Activated naive CD4-positive, alpha-beta T cell treated with anti-CD3 and anti-CD28 coated beads, Interleukin-2, amount 10 ng/mL, durations not matched to agents 7 days and 5 days (primary cell): ENCODE data around the gene KCNE4.

ENCODE experiments used
- CTCF ChIA-PET: fragments of 350-600 bp; sonication (Branson Sonifier 250); formaldehyde crosslinking; loops from one replicate; lab custom pipeline; 2021; ENCODE audit warnings: antibody characterized with exemption; lab: Charles Lee
- DNase-seq: peaks from one replicate; pipeline ENCODE4 v3.0.0-alpha.2; 2020
- H3K27ac Mint-ChIP-seq: one replicate; pipeline ENCODE4 v1.8.0; 2021; ENCODE audit warnings: mild to moderate bottlenecking, moderate library complexity, mixed read lengths
- H3K27me3 Mint-ChIP-seq: one replicate; pipeline ENCODE4 v1.8.0; 2021; ENCODE audit warnings: mild to moderate bottlenecking, mixed read lengths
- H3K36me3 Mint-ChIP-seq: one replicate; pipeline ENCODE4 v1.8.0; 2021; ENCODE audit warnings: mixed read lengths
- H3K4me1 Mint-ChIP-seq: one replicate; pipeline ENCODE4 v1.8.0; 2021; ENCODE audit warnings: mixed read lengths
- H3K4me3 Mint-ChIP-seq: one replicate; pipeline ENCODE4 v1.8.0; 2021; ENCODE audit warnings: mild to moderate bottlenecking, moderate library complexity, mixed read lengths
- H3K9me3 Mint-ChIP-seq: one replicate; pipeline ENCODE4 v1.8.0; 2021; ENCODE audit warnings: mixed read lengths

The KCNE4 gene

GRCh38 chr2:223046470-223047040, 5.4 kb upstream of the KCNE4 start:
- no peak for DNase-seq
- Mint-ChIP-seq H3K27ac (no peak overlapping the region), H3K27me3 (no peaks in the 10 kb centered on the region), H3K36me3 (no peaks in the 10 kb centered on the region), H3K9me3 (no peaks in the 10 kb centered on the region), H3K4me1 (no peaks in the 10 kb centered on the region), H3K4me3 (no peak overlapping the region)
- CTCF ChIA-PET, result no interaction called here

GRCh38 chr2:223047260-223047761, 4.7 kb upstream of the KCNE4 start:
- CTCF ChIA-PET, result no interaction called here
- Mint-ChIP-seq H3K4me3 (no peak overlapping the region), H3K27me3 (no peaks in the 10 kb centered on the region), H3K4me1 (no peaks in the 10 kb centered on the region), H3K9me3 (no peaks in the 10 kb centered on the region), H3K27ac (no peak overlapping the region), H3K36me3 (no peaks in the 10 kb centered on the region)
- DNase-seq, result no peak

- Mint-ChIP-seq H3K27me3 (no peaks in the 10 kb centered on the region), H3K36me3 (no peaks in the 10 kb centered on the region), H3K9me3 (no peaks in the 10 kb centered on the region), H3K27ac (no peak overlapping the region), H3K4me1 (no peaks in the 10 kb centered on the region), H3K4me3 (no peak overlapping the region)
- DNase-seq, result no peak
- CTCF ChIA-PET, result no interaction called here
These were observed 3.5 kb upstream of the KCNE4 start for GRCh38 chr2:223048519-223048918.

GRCh38 chr2:223049356-223049755, 2.6 kb upstream of the KCNE4 start:
- no peak overlapping the region for H3K27ac Mint-ChIP-seq
- DNase-seq, result no peak
- CTCF ChIA-PET, result no interaction called here
- H3K36me3 Mint-ChIP-seq, result no peaks in the 10 kb centered on the region
- H3K27me3 Mint-ChIP-seq, result no peaks in the 10 kb centered on the region
- H3K4me3 Mint-ChIP-seq, result no peak overlapping the region
- H3K4me1 Mint-ChIP-seq, result no peaks in the 10 kb centered on the region
- no peaks in the 10 kb centered on the region for H3K9me3 Mint-ChIP-seq

- no peak for DNase-seq
- Mint-ChIP-seq H3K4me3 (no peak overlapping the region), H3K4me1 (no peaks in the 10 kb centered on the region), H3K27me3 (no peaks in the 10 kb centered on the region), H3K27ac (no peak overlapping the region), H3K9me3 (no peaks in the 10 kb centered on the region), H3K36me3 (no peaks in the 10 kb centered on the region)
- CTCF ChIA-PET, result no interaction called here
These were observed 1.8 kb upstream of the KCNE4 start for GRCh38 chr2:223050188-223050587.

GRCh38 chr2:223050900-223051504, 988 bp upstream of the KCNE4 start:
- Mint-ChIP-seq H3K9me3 (no peaks in the 10 kb centered on the region), H3K27me3 (no peaks in the 10 kb centered on the region), H3K36me3 (no peaks in the 10 kb centered on the region), H3K4me3 (no peak overlapping the region), H3K27ac (no peak overlapping the region), H3K4me1 (no peaks in the 10 kb centered on the region)
- CTCF ChIA-PET, result no interaction called here
- no peak for DNase-seq

- H3K9me3 Mint-ChIP-seq, result no peaks in the 10 kb centered on the region
- no peak for DNase-seq
- CTCF ChIA-PET, result no interaction called here
- H3K4me3 Mint-ChIP-seq, result no peak overlapping the region
- H3K27me3 Mint-ChIP-seq, result no peaks in the 10 kb centered on the region
- H3K27ac Mint-ChIP-seq, result no peak overlapping the region
- no peaks in the 10 kb centered on the region for H3K4me1 Mint-ChIP-seq
- no peaks in the 10 kb centered on the region for H3K36me3 Mint-ChIP-seq
These were observed 826 bp downstream of the KCNE4 start for GRCh38 chr2:223052548-223053483.

- no peak overlapping the region for H3K27ac Mint-ChIP-seq
- no peak for DNase-seq
- no peaks in the 10 kb centered on the region for H3K9me3 Mint-ChIP-seq
- CTCF ChIA-PET, result no interaction called here
- H3K4me1 Mint-ChIP-seq, result no peaks in the 10 kb centered on the region
- no peak overlapping the region for H3K4me3 Mint-ChIP-seq
- no peaks in the 10 kb centered on the region for H3K27me3 Mint-ChIP-seq
- H3K36me3 Mint-ChIP-seq, result no peaks in the 10 kb centered on the region
These were observed 1.6 kb downstream of the KCNE4 start for GRCh38 chr2:223053484-223054192.

GRCh38 chr2:223054193-223054781, 2.3 kb downstream of the KCNE4 start:
- Mint-ChIP-seq H3K4me1 (no peaks in the 10 kb centered on the region), H3K4me3 (no peak overlapping the region), H3K9me3 (no peaks in the 10 kb centered on the region), H3K36me3 (no peaks in the 10 kb centered on the region), H3K27ac (no peak overlapping the region), H3K27me3 (no peaks in the 10 kb centered on the region)
- no peak for DNase-seq
- CTCF ChIA-PET, result no interaction called here

GRCh38 chr2:223055140-223055539, 3.1 kb downstream of the KCNE4 start:
- Mint-ChIP-seq H3K36me3 (no peaks in the 10 kb centered on the region), H3K27ac (no peak overlapping the region), H3K4me3 (no peak overlapping the region), H3K27me3 (no peaks in the 10 kb centered on the region), H3K9me3 (no peaks in the 10 kb centered on the region), H3K4me1 (no peaks in the 10 kb centered on the region)
- no peak for DNase-seq
- CTCF ChIA-PET, result no interaction called here

- Mint-ChIP-seq H3K4me1 (no peaks in the 10 kb centered on the region), H3K9me3 (no peaks in the 10 kb centered on the region), H3K36me3 (no peaks in the 10 kb centered on the region), H3K4me3 (no peak overlapping the region), H3K27me3 (no peaks in the 10 kb centered on the region), H3K27ac (no peak overlapping the region)
- no peak for DNase-seq
- CTCF ChIA-PET, result no interaction called here
These were observed 3.8 kb downstream of the KCNE4 start for GRCh38 chr2:223055836-223056235.

GRCh38 chr2:223056701-223057418, 4.9 kb downstream of the KCNE4 start:
- Mint-ChIP-seq H3K9me3 (no peaks in the 10 kb centered on the region), H3K27ac (no peak overlapping the region), H3K27me3 (no peaks in the 10 kb centered on the region), H3K4me3 (no peak overlapping the region), H3K36me3 (no peaks in the 10 kb centered on the region), H3K4me1 (no peaks in the 10 kb centered on the region)
- DNase-seq, result no peak
- CTCF ChIA-PET, result no interaction called here

- H3K27me3 Mint-ChIP-seq, result no peaks in the 10 kb centered on the region
- no peak overlapping the region for H3K4me3 Mint-ChIP-seq
- H3K36me3 Mint-ChIP-seq, result no peaks in the 10 kb centered on the region
- CTCF ChIA-PET, result no interaction called here
- H3K4me1 Mint-ChIP-seq, result no peaks in the 10 kb centered on the region
- no peak for DNase-seq
- H3K27ac Mint-ChIP-seq, result no peak overlapping the region
- no peaks in the 10 kb centered on the region for H3K9me3 Mint-ChIP-seq
These were observed 5.6 kb downstream of the KCNE4 start for GRCh38 chr2:223057569-223057968.
